CD4-positive, CD25-positive, alpha-beta regulatory T cell (primary cell): ENCODE data around the gene SMIM24. TPM values are rescaled to one million over a fixed set of nuclear protein-coding genes. Genes with fewer than 3 reads are reported as not detected.

Experiments used
- ATAC-seq, 2 donors: fragments of 150-1000 bp; cut with Tn5 transposase; one replicate each; pipeline ENCODE4 v1.10.0; 2021; ENCODE audit warnings: low read depth in 2 of 2, moderate number of reproducible peaks in 2 of 2, moderate library complexity in 1 of 2
- DNase-seq, 3 donors: peaks; one replicate each; pipeline versions ENCODE4 v3.0.0 to v3.0.0-alpha.2; 2012 to 2022; ENCODE audit warnings: mixed read lengths in 1 of 3
- H3K27ac ChIP-seq: one replicate; pipeline ENCODE4 v1.7.0; 2013; ENCODE audit warnings: mild to moderate bottlenecking, low read length; ENCODE audit not compliant: insufficient read depth, poor library complexity, severe bottlenecking
- H3K27me3 ChIP-seq: one replicate; pipeline ENCODE4 v1.7.0; 2013; ENCODE audit warnings: low read length; ENCODE audit not compliant: control insufficient read depth, insufficient read depth
- H3K36me3 ChIP-seq: one replicate; pipeline ENCODE4 v1.7.0; 2013; ENCODE audit warnings: mild to moderate bottlenecking, low read length, moderate library complexity; ENCODE audit not compliant: control insufficient read depth, insufficient read depth
- H3K4me1 ChIP-seq: 2 replicates; pipeline ENCODE4 v1.7.0; 2013; ENCODE audit warnings: mild to moderate bottlenecking, low read length; ENCODE audit not compliant: insufficient read depth, control insufficient read depth, poor library complexity, severe bottlenecking
- H3K4me3 ChIP-seq: one replicate; pipeline ENCODE4 v1.7.0; 2013; ENCODE audit warnings: low read depth, mild to moderate bottlenecking, low read length, moderate library complexity
- H3K9me3 ChIP-seq, 2 experiments: 1 replicate in 1 of 2; 2 replicates in 1 of 2; pipeline ENCODE4 v1.7.0; 2013; ENCODE audit warnings: low read length in 2 of 2, mild to moderate bottlenecking in 1 of 2, moderate library complexity in 1 of 2; ENCODE audit not compliant: control insufficient read depth in 2 of 2
- H3K27ac Mint-ChIP-seq, 3 donors: one replicate each; pipeline ENCODE4 v1.8.0; 2020 to 2022; ENCODE audit warnings: mild to moderate bottlenecking in 3 of 3, mixed read lengths in 3 of 3, moderate library complexity in 2 of 3
- H3K27me3 Mint-ChIP-seq: one replicate; pipeline ENCODE4 v1.8.0; 2022; ENCODE audit warnings: mild to moderate bottlenecking, mixed read lengths
- H3K36me3 Mint-ChIP-seq: one replicate; pipeline ENCODE4 v1.8.0; 2020; ENCODE audit warnings: mixed read lengths
- H3K4me1 Mint-ChIP-seq, 4 donors: one replicate each; pipeline ENCODE4 v1.8.0; 2020 to 2022; ENCODE audit warnings: mixed read lengths in 4 of 4, mild to moderate bottlenecking in 1 of 4
- H3K4me3 Mint-ChIP-seq, 4 donors: one replicate each; pipeline ENCODE4 v1.8.0; 2020 to 2022; ENCODE audit warnings: mild to moderate bottlenecking in 4 of 4, mixed read lengths in 4 of 4, moderate library complexity in 3 of 4
- H3K9me3 Mint-ChIP-seq, 7 donors: one replicate each; pipeline ENCODE4 v1.8.0; 2020 to 2022; ENCODE audit warnings: mixed read lengths in 7 of 7, mild to moderate bottlenecking in 3 of 7, moderate library complexity in 2 of 7
- polyA plus RNA-seq, 4 donors: library from polyadenylated mRNA; unstranded; fragments of 300-500 nt; fragmentation: Illumina TruSeq; gene quantifications; one replicate each; pipeline ENCODE4 v1.2.3, GENCODE V29; 2021
- total RNA-seq: library from RNA; stranded (reverse); gene quantifications from one replicate; pipeline ENCODE4 v1.2.3, GENCODE V29; 2022

Gene SMIM24
- total and polyA plus RNA-seq, 5 donors from 2014 or later, result 1.4 TPM; not detected in 4

DNA sequence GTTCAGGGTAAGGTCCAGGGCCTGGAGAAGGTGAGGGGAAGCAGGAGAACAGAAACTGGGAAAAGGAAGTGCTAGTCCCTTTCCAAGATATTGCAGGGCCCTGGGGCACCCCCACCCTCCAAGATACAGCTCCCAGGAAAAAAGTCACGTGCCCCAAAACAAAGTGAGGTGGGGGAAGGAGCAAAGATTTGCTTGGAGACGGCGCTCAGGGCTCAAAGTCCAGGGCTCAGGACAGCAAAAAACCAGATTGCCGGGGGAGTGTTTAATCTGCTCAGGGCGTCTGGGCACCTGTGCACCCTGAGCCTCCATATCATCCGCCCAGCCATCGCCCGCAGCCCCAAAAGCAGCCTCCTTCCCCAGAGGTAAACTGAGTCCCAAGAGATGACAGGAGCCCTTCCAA, 6.3 kb downstream of the SMIM24 start:
- Mint-ChIP-seq H3K27me3 (peaks cover 15% of the 10 kb centered on the region), H3K4me3 (no peak overlapping the region), H3K27ac (no peak overlapping the region), H3K36me3 (no peaks in the 10 kb centered on the region), H3K4me1 (peaks cover 0 to 13% (median 7%) of the 10 kb centered on the region in 4 donors), H3K9me3 (peaks cover 0 to 2% (median 0%) of the 10 kb centered on the region in 7 donors)
- no peak overlapping the region for H3K4me3 ChIP-seq
- no peaks in the 10 kb centered on the region for H3K9me3 ChIP-seq
- peaks cover 7% of the 10 kb centered on the region for H3K4me1 ChIP-seq
- no peaks in the 10 kb centered on the region for H3K36me3 ChIP-seq
- no peak for ATAC-seq
- no peak overlapping the region for H3K27ac ChIP-seq
- H3K27me3 ChIP-seq, result no peaks in the 10 kb centered on the region
- no peak for DNase-seq

DNA sequence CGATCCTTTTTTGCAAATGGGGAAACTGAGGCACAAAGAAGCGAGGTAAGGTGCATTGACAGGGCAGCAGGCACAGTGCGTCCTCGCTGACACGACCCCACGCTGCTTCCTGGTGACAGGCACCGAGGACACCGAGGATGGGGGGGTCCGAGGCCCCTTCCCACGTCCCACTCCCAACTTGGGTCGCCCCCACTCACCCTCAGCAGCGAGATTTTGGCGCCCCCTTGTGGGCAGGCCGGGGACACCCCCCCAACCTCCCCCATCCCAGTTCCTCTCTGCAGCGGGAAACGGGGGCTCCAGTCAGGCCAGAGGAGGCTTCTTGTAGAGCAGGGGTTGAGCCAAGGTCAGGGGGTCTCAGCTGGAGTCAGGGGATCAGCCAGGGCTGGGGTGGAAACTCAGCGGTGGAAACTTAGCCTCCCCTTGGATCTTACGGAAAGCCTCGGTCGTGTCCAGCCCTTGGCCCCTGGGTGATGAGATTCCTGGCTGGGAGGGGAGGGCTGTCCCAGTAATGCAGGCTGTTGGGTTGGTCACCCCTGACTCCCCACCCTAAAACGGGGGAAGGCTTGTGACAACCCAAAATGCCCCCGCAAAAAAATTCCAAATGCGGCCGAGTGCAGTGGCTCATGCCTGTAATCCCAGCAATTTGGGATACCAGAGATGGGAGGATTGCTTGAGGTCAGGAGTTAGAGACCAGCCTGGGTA, 8.2 kb downstream of the SMIM24 start:
- Mint-ChIP-seq H3K9me3 (peaks cover 0 to 2% (median 0%) of the 10 kb centered on the region in 7 donors), H3K4me1 (no peaks in the 10 kb centered on the region), H3K27ac (no peak overlapping the region), H3K36me3 (no peaks in the 10 kb centered on the region), H3K27me3 (peaks cover 10% of the 10 kb centered on the region), H3K4me3 (no peak overlapping the region)
- ATAC-seq (no peak), DNase-seq (peak in 1 of 3 donors; percentile 23)
- H3K36me3 ChIP-seq, result no peaks in the 10 kb centered on the region
- no peak overlapping the region for H3K4me3 ChIP-seq
- no peak overlapping the region for H3K27ac ChIP-seq
- H3K9me3 ChIP-seq, result no peaks in the 10 kb centered on the region
- no peaks in the 10 kb centered on the region for H3K4me1 ChIP-seq
- H3K27me3 ChIP-seq, result no peaks in the 10 kb centered on the region

DNA sequence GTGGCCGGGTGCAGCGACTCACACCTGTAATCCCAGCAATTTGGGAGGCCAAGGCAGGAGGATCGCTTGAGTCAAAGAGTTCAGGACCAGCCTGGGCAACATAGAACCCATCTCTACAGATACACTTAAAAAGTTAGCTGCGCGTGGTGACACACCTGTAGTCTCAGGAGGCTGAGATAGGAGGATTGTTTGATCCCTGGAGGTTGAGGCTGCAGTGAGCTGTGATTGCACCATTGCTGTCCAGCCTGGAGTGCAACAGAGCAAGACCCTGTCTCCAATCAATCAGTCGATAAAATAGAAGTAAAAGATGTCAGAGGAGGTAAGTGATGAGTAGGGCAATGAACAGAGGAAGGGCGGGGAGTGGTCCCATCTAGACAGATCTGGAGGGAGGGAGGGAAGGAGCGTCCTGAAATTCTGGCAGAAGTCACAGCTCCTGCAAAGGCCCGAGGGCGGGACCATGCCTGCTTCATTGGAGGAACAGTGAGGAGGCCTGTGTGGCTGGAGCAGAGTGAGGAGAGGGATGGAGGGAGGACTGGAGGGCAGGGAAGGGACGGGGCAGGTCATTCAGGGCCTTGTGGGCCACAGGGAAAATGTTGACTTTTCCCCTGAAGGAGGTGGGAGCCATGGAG, 9.7 kb downstream of the SMIM24 start:
- Histone ChIP-seq H3K4me1 (no peaks in the 10 kb centered on the region), H3K36me3 (no peaks in the 10 kb centered on the region), H3K4me3 (no peak overlapping the region), H3K27me3 (no peaks in the 10 kb centered on the region), H3K27ac (no peak overlapping the region), H3K9me3 (no peaks in the 10 kb centered on the region)
- Mint-ChIP-seq H3K4me3 (peak overlapping the region in 1 of 4 donors; percentile 64), H3K4me1 (no peaks in the 10 kb centered on the region), H3K36me3 (no peaks in the 10 kb centered on the region), H3K9me3 (peaks cover 0 to 2% (median 0%) of the 10 kb centered on the region in 7 donors), H3K27me3 (peaks cover 10% of the 10 kb centered on the region), H3K27ac (peak overlapping the region; percentile 8 to 92 (median 31))
- DNase-seq (no peak), ATAC-seq (no peak)

DNA sequence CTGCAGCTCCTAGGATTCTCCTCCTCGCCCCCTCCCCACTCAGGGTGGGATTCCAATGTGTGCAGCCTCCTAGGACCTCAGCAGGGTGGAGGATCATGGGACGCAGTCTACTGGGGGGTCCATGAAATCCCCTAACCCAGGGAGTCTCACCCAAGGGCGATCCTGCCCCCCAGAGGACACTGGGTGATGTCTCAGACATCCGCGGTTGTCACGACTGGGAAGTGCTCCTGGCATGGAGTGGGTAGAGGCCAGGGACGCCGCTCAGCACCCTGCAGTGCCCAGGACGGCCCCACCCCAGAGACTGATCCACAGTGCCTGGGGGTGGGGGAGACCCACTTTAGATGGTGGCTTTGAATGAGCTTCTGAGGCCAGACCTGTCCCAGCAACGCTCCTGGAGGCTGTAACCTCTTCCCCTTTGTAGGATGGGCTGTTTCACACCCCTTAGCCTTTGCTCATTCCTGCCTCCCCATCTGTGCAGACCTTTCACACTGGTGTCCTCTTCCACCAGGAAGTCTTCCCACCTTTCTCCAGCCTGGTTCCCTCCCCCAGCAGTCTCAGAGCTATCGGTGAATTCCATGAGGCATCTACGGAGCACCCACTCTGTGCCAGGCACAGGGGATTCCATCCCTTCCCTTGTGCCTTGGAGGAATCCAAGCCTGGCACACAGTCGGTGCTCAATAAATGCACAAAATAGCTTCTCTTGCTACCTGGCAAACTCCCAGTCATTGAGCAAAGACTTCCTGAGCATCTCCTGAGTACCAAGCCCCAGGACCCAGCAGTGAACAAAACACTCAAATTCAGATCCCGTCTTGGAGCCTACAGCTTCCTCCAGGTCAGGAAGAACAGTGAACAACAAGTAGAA, 10.5 kb downstream of the SMIM24 start:
- Mint-ChIP-seq H3K4me3 (no peak overlapping the region), H3K36me3 (no peaks in the 10 kb centered on the region), H3K27me3 (peaks cover 10% of the 10 kb centered on the region), H3K9me3 (peaks cover 0 to 2% (median 0%) of the 10 kb centered on the region in 7 donors), H3K27ac (peak overlapping the region in 2 of 3 donors; percentile 8 to 31), H3K4me1 (no peaks in the 10 kb centered on the region)
- no peaks in the 10 kb centered on the region for H3K9me3 ChIP-seq
- ATAC-seq, result no peak
- no peak overlapping the region for H3K27ac ChIP-seq
- DNase-seq, result no peak
- no peaks in the 10 kb centered on the region for H3K4me1 ChIP-seq
- H3K27me3 ChIP-seq, result no peaks in the 10 kb centered on the region
- no peaks in the 10 kb centered on the region for H3K36me3 ChIP-seq
- no peak overlapping the region for H3K4me3 ChIP-seq

DNA sequence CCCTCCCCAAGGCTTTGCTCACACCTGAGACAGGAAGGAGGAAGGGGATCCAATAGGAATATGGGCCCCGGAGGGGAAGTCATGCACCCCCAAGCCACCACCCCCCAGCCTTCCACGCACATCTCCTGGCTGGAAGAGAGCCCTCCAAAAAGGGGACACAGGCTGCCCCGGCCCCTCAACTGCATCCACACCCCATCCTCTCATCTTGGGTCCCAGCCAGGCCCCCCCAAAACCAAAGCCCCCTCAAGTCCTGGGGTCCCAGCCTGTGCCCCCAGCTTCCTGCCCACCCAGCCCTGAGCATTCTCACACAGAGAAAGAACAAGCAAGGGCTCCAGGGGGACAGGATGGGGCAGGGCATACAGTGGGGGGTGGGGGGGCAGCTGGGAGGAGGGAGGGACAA, 12.1 kb downstream of the SMIM24 start:
- Mint-ChIP-seq H3K4me3 (no peak overlapping the region), H3K27me3 (peaks cover 10% of the 10 kb centered on the region), H3K27ac (no peak overlapping the region), H3K9me3 (peaks cover 0 to 1% (median 0%) of the 10 kb centered on the region in 7 donors), H3K4me1 (no peaks in the 10 kb centered on the region), H3K36me3 (no peaks in the 10 kb centered on the region)
- Histone ChIP-seq H3K27ac (no peak overlapping the region), H3K4me3 (no peak overlapping the region), H3K4me1 (no peaks in the 10 kb centered on the region), H3K36me3 (no peaks in the 10 kb centered on the region), H3K27me3 (no peaks in the 10 kb centered on the region), H3K9me3 (no peaks in the 10 kb centered on the region)
- DNase-seq (no peak), ATAC-seq (no peak)

DNA sequence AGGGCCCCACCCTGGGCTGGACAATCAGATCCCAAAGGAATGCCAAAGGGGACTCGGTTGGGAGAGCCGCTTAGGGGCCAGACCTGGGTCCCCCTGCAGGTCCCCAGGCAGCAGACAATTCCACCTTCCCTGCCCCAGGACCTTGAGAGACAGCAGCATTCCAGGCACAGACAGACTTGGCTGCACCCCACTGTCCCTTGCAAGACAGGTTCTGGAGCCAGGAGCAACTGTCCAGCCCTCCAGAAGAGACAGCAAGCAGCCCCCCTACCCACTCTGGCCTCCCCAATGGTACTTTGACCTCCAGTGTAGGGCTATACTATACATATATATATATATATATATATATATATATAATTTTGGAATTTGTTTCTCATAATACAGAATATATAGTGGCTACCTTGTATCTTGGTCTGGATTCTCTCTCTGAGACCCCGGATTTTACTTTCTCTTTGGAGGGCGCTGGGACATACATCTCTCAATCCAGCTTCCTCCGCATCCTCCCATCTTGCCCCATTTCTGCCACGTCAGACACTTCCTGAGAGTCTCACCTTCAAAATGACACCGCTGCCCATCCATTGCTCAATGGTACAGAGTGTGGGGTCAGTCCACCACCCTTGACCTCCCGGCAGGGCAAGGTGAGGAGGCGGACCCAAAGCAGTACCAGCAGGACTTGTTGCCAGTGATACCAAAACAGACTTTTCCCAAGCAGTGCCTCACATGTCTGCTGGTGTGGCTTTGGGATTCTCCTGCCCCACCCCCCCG, 12.7 kb downstream of the SMIM24 start:
- no peak overlapping the region for H3K4me3 ChIP-seq
- Mint-ChIP-seq H3K27ac (no peak overlapping the region), H3K9me3 (peaks cover 0 to 1% (median 0%) of the 10 kb centered on the region in 7 donors), H3K4me3 (no peak overlapping the region), H3K27me3 (peaks cover 10% of the 10 kb centered on the region), H3K36me3 (no peaks in the 10 kb centered on the region), H3K4me1 (no peaks in the 10 kb centered on the region)
- no peaks in the 10 kb centered on the region for H3K36me3 ChIP-seq
- H3K9me3 ChIP-seq, result no peaks in the 10 kb centered on the region
- no peak for ATAC-seq
- DNase-seq, result no peak
- H3K4me1 ChIP-seq, result no peaks in the 10 kb centered on the region
- H3K27ac ChIP-seq, result no peak overlapping the region
- H3K27me3 ChIP-seq, result no peaks in the 10 kb centered on the region

DNA sequence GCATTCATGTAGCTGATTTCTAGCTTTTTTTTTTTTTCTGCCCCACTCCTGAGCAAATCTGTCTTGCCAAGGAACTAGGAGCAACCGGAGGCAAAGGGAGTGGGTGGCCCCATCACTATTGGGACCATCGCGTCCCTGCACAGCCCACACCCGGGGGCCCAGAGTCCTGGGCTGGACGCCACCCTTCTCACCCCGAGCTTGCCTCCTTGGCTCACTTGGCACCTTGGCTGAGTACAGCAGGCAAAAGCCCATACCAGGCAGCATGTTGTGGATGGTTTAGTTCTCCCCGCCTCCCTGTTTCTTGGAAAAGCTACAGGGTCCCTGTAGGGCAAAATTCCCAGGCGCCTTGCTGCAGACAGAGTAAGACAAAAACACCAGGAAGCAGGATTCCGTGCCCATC, 13.7 kb downstream of the SMIM24 start:
- no peak overlapping the region for H3K4me3 ChIP-seq
- no peak overlapping the region for H3K4me3 Mint-ChIP-seq
- H3K36me3 Mint-ChIP-seq, result no peaks in the 10 kb centered on the region
- H3K27me3 ChIP-seq, result no peaks in the 10 kb centered on the region
- no peak overlapping the region for H3K27ac ChIP-seq
- no peak for DNase-seq
- no peak for ATAC-seq
- no peaks in the 10 kb centered on the region for H3K4me1 Mint-ChIP-seq
- no peaks in the 10 kb centered on the region for H3K9me3 ChIP-seq
- H3K27me3 Mint-ChIP-seq, result peaks cover 10% of the 10 kb centered on the region
- H3K9me3 Mint-ChIP-seq, result peaks cover 0 to 1% (median 0%) of the 10 kb centered on the region in 7 donors
- H3K4me1 ChIP-seq, result no peaks in the 10 kb centered on the region
- no peaks in the 10 kb centered on the region for H3K36me3 ChIP-seq
- H3K27ac Mint-ChIP-seq, result no peak overlapping the region
